OCI-LY1 (cell line): ENCODE data around the gene RD3L.
A peak's percentile ranks its signal among the peaks of the same experiment; 100 is the strongest.

Source experiments
- H2AFZ ChIP-seq: fragments of 200-600 bp; sonication (generic), shearing (Covaris generic); 2 replicates; pipeline ENCODE4 v1.6.0; 2014; ENCODE audit warnings: antibody characterized with exemption, mild to moderate bottlenecking, low read length
- H3F3A ChIP-seq: fragments of 200-600 bp; sonication (generic), shearing (Covaris generic); 2 replicates; pipeline ENCODE4 v1.6.0; 2014; ENCODE audit warnings: mild to moderate bottlenecking, antibody characterized with exemption, low read length, moderate library complexity; ENCODE audit not compliant: insufficient read depth
- H3K27ac ChIP-seq: fragments of 200-600 bp; sonication (generic); 2 replicates; pipeline ENCODE4 v1.5.1; 2014; ENCODE audit warnings: low read length, mixed run types, mild to moderate bottlenecking, low read depth; ENCODE audit not compliant: poor library complexity, severe bottlenecking
- H3K27me3 ChIP-seq: fragments of 200-600 bp; sonication (generic); 2 replicates; pipeline ENCODE4 v1.6.0; 2014; ENCODE audit warnings: antibody characterized with exemption, mild to moderate bottlenecking, low read length, moderate library complexity; ENCODE audit not compliant: insufficient read depth
- H3K36me3 ChIP-seq: fragments of 200-600 bp; sonication (generic); 2 replicates; pipeline ENCODE4 v1.6.1; 2014; ENCODE audit warnings: mild to moderate bottlenecking, antibody characterized with exemption, low read length, moderate library complexity, mixed read lengths; ENCODE audit not compliant: insufficient read depth
- H3K4me1 ChIP-seq: fragments of 200-600 bp; sonication (generic); 2 replicates; pipeline ENCODE4 v1.5.1; 2014; ENCODE audit warnings: mild to moderate bottlenecking, low read length, moderate library complexity; ENCODE audit not compliant: insufficient read depth, severe bottlenecking
- H3K4me2 ChIP-seq: fragments of 200-600 bp; sonication (generic), shearing (Covaris generic); 2 replicates; pipeline ENCODE4 v1.6.1; 2014; ENCODE audit warnings: low read length
- H3K4me3 ChIP-seq: fragments of 200-600 bp; sonication (generic); 2 replicates; pipeline ENCODE4 v1.5.1; 2014; ENCODE audit warnings: low read length, low read depth, mild to moderate bottlenecking, mixed read lengths; ENCODE audit not compliant: poor library complexity, severe bottlenecking
- H3K79me2 ChIP-seq: fragments of 200-600 bp; shearing (Covaris generic); 2 replicates; pipeline ENCODE4 v1.6.1; 2016; ENCODE audit warnings: mixed run types, low read length, mixed read lengths; ENCODE audit not compliant: insufficient read depth
- H3K9ac ChIP-seq: fragments of 200-600 bp; sonication (generic), shearing (Covaris generic); 2 replicates; pipeline ENCODE4 v1.6.1; 2014; ENCODE audit warnings: mild to moderate bottlenecking, low read length, mixed read lengths
- H3K9me2 ChIP-seq: fragments of 200-600 bp; sonication (generic), shearing (Covaris generic); 2 replicates; pipeline ENCODE4 v1.6.1; 2014; ENCODE audit warnings: low read depth, mild to moderate bottlenecking, low read length, mixed read lengths
- H3K9me3 ChIP-seq: fragments of 200-600 bp; shearing (Covaris generic); 2 replicates; pipeline ENCODE4 v1.6.1; 2014; ENCODE audit warnings: low read length, mixed read lengths
- H4K20me1 ChIP-seq: fragments of 200-600 bp; sonication (generic), shearing (Covaris generic); 2 replicates; pipeline ENCODE4 v1.6.0; 2016; ENCODE audit warnings: mild to moderate bottlenecking, low read length; ENCODE audit not compliant: insufficient read depth
- EZH2 ChIP-seq: fragments of 200-600 bp; sonication (generic), shearing (Covaris generic); IDR thresholded peaks from 2 replicates; pipeline ENCODE4 v1.8.0; 2017; ENCODE audit warnings: borderline replicate concordance, mixed run types, mild to moderate bottlenecking, antibody characterized with exemption, low read length, moderate library complexity, mixed read lengths
- TF ChIP-seq, protein P1 (sequence below): fragments of 200-600 bp; sonication (generic), shearing (Covaris generic); IDR thresholded peaks from 2 replicates; pipeline ENCODE4 v1.5.1; 2017; ENCODE audit warnings: mild to moderate bottlenecking, antibody characterized with exemption, low read length, moderate library complexity, mixed read lengths

Gene RD3L

DNA sequence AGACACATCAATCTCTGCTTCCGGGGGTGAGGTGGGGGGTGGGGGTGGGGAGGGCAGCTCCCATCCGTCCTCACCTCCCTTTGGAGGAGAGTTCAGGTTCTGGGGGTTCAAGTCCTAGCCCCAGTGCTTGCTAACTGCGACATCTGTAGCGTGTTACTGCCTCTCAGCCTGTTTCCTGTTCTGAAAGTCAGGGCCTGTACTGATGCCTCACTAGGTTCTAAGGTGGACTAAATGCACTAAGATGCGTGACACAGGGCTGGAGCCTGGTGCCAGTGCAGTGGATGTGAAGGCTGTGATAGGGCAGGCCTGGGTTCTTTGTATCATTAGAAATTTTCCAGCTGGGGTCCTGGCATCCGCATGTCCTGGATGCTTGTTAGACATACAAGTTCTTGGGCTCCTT, 31.3 kb downstream of the RD3L start:
- Histone ChIP-seq H3F3A (no peaks in the 10 kb centered on the region), H2AFZ (no peak overlapping the region), H3K36me3 (peaks cover 52% of the 10 kb centered on the region), H3K79me2 (peaks cover 3% of the 10 kb centered on the region; the same call in 1 of the 2 replicates), H4K20me1 (no peaks in the 10 kb centered on the region), H3K9me3 (no peaks in the 10 kb centered on the region), H3K4me1 (peaks cover 11% of the 10 kb centered on the region), H3K9me2 (no peaks in the 10 kb centered on the region), H3K4me3 (no peak overlapping the region), H3K27ac (no peak overlapping the region), H3K9ac (no peak overlapping the region), H3K4me2 (no peak overlapping the region), H3K27me3 (no peaks in the 10 kb centered on the region)
- TF ChIP-seq, protein P1, sequence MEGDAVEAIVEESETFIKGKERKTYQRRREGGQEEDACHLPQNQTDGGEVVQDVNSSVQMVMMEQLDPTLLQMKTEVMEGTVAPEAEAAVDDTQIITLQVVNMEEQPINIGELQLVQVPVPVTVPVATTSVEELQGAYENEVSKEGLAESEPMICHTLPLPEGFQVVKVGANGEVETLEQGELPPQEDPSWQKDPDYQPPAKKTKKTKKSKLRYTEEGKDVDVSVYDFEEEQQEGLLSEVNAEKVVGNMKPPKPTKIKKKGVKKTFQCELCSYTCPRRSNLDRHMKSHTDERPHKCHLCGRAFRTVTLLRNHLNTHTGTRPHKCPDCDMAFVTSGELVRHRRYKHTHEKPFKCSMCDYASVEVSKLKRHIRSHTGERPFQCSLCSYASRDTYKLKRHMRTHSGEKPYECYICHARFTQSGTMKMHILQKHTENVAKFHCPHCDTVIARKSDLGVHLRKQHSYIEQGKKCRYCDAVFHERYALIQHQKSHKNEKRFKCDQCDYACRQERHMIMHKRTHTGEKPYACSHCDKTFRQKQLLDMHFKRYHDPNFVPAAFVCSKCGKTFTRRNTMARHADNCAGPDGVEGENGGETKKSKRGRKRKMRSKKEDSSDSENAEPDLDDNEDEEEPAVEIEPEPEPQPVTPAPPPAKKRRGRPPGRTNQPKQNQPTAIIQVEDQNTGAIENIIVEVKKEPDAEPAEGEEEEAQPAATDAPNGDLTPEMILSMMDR = no peak

DNA sequence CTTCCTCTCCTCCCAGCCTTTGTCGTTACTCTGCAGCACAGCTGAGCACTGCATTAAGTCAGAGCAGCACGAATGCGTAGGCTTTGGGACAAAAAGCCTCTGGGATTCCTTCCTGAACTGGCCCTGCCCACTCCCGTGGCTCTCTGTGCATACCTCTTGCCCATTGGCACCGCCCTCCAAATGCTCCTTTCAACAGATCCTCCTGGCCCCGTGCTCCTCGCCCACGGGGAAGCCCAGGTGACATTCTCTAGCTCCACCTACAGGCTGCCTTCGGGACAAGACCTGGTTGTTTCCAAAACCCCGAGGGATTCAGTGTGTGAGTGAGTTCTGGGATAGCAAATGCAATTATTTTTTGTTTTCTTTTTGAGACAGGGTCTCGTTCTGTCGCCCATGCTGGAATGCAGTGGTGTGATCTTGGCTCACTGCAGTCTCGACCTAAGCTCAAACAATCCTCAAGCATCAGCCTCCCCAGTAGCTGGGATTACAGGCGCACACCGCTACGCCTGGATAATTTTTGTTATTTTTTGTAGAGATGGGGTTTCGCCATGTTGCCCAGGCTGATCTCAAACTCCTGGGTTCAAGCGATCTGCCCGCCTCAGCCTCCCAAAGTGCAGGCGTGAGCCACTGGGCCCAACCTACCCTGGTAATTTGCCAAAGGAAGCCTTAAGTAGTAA, 31.9 kb downstream of the RD3L start:
- Histone ChIP-seq H3K9ac (peak overlapping the region; percentile 26; the same call in 1 of the 2 replicates), H4K20me1 (no peaks in the 10 kb centered on the region), H3K27me3 (no peaks in the 10 kb centered on the region), H3K9me3 (no peaks in the 10 kb centered on the region), H3K9me2 (no peaks in the 10 kb centered on the region), H3K36me3 (peaks cover 48% of the 10 kb centered on the region), H3K4me1 (peaks cover 11% of the 10 kb centered on the region), H3K4me3 (peak overlapping the region; percentile 34), H3K79me2 (no peaks in the 10 kb centered on the region), H3K27ac (no peak overlapping the region), H3F3A (no peaks in the 10 kb centered on the region), H2AFZ (peak overlapping the region; percentile 4), H3K4me2 (peak overlapping the region; percentile 52)
- TF ChIP-seq, protein P1 = peak; percentile 99
- TF ChIP-seq EZH2 = no peak

DNA sequence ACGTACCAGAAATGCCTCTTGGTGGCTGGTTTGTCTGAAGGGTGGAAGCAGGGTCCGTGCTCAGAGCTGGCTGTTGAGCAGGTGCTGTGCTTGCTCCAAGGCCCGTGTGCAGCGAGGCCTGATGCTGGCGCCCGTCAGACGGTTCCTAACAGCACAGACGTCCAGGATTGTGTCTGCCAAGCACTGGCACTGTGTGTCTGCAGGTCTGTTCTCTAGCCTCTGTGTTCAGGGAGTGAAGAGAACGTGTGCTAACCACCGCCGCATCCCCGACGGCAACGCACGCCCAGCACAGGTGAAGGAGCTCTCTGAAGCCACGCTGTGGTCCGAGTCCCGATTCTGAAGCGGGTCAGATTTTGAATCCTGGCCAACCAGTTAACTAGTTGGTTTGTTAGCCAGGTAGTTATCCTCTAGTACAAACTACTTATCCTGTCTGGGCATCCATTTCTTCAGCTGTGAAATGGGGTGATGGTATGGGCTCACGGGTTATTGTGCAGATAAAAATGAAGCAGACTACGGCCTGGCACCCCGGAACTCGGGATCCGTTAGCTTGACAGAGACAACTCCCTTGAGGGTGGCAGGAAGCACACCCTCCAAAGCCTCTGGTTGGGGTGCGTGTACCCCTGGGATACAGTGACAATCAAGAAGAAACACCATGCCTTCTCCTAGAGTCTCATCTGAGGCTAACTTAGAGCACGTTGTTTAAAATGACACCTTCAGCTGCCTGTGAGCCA, 32.6 kb downstream of the RD3L start:
- H3K4me3 ChIP-seq = peak overlapping the region; percentile 34
- no peaks in the 10 kb centered on the region for H3F3A ChIP-seq
- no peaks in the 10 kb centered on the region for H3K9me3 ChIP-seq
- peak overlapping the region; percentile 26; the same call in 1 of the 2 replicates for H3K9ac ChIP-seq
- peaks cover 42% of the 10 kb centered on the region for H3K36me3 ChIP-seq
- peaks cover 11% of the 10 kb centered on the region for H3K4me1 ChIP-seq
- H2AFZ ChIP-seq = peak overlapping the region; percentile 4
- H3K27me3 ChIP-seq = no peaks in the 10 kb centered on the region
- no peaks in the 10 kb centered on the region for H3K9me2 ChIP-seq
- H3K27ac ChIP-seq = no peak overlapping the region
- H4K20me1 ChIP-seq = no peaks in the 10 kb centered on the region
- H3K4me2 ChIP-seq = peak overlapping the region; percentile 52
- no peaks in the 10 kb centered on the region for H3K79me2 ChIP-seq
- no peak for TF ChIP-seq EZH2
- TF ChIP-seq, protein P1 = no peak
